Thyroid gland (tissue), 4 donors: Measurements from ENCODE around the gene KCNAB1.

Experiments used
- CTCF ChIP-seq, 6 experiments: fragments of 200-600 bp in 3 of 6; fragments of 450-650 bp in 3 of 6; sonication (generic) in 3 of 6; IDR thresholded peaks; one replicate each; pipeline ENCODE4 v1.5.1; 2016 to 2019; ENCODE audit warnings: antibody characterized with exemption in 6 of 6, mild to moderate bottlenecking in 2 of 6, inconsistent platforms in 1 of 6, moderate library complexity in 1 of 6
- POLR2A ChIP-seq, 2 donors: fragments of 450-650 bp; IDR thresholded peaks; one replicate each; pipeline ENCODE4 v1.6.1; 2017; ENCODE audit warnings: antibody characterized with exemption in 2 of 2, mild to moderate bottlenecking in 2 of 2, moderate library complexity in 1 of 2

GRCh38 chr3:156144060-156144459 is 23.7 kb downstream of the KCNAB1 start:
- TF ChIP-seq CTCF (IDR thresholded peaks at IDR 0.05): no peak
- no peak for TF ChIP-seq POLR2A (IDR thresholded peaks at IDR 0.05)
